ENCODE results near the gene ZNF236.

DNA sequence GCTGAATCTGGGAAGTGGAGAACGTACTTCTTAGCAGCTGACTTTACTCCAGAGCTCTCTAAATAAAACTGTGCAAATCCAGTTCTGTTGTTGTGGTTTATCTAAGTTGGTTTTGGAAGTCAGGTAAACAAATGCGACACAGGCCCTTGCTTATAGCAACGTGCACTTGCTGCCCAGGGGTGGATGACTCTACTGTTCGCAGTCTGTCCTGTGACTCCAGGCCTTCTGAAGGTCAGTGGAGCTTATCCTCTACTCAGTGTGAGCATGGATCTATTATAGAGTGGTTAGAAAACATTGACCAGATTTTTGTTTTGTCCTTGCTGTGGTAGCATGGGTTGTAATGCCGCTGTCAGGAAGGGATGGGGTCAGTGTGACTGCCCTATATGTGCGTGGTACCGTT, 89.1 kb downstream of the ZNF236 start:
- TF ChIP-seq, protein P1, sequence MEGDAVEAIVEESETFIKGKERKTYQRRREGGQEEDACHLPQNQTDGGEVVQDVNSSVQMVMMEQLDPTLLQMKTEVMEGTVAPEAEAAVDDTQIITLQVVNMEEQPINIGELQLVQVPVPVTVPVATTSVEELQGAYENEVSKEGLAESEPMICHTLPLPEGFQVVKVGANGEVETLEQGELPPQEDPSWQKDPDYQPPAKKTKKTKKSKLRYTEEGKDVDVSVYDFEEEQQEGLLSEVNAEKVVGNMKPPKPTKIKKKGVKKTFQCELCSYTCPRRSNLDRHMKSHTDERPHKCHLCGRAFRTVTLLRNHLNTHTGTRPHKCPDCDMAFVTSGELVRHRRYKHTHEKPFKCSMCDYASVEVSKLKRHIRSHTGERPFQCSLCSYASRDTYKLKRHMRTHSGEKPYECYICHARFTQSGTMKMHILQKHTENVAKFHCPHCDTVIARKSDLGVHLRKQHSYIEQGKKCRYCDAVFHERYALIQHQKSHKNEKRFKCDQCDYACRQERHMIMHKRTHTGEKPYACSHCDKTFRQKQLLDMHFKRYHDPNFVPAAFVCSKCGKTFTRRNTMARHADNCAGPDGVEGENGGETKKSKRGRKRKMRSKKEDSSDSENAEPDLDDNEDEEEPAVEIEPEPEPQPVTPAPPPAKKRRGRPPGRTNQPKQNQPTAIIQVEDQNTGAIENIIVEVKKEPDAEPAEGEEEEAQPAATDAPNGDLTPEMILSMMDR (IDR thresholded peaks at IDR 0.05): no peak
- no peak for TF ChIP-seq POLR2A (IDR thresholded peaks at IDR 0.05)
